WERI-Rb-1 (cell line): ENCODE results near the gene TMPRSS13.

ENCODE experiments used
- DNase-seq: peaks from one replicate; pipeline ENCODE4 v3.0.0-alpha.2; 2020
- H3K27ac ChIP-seq: fragments of 250-450 bp; sonication (Bioruptor Pico); 2 replicates; pipeline ENCODE4 v1.5.1; 2020; ENCODE audit warnings: mild to moderate bottlenecking, moderate library complexity
- H3K27me3 ChIP-seq: fragments of 250-450 bp; sonication (Bioruptor Pico); 2 replicates; pipeline ENCODE4 v1.5.1; 2021; ENCODE audit warnings: mild to moderate bottlenecking, low read depth, moderate library complexity; ENCODE audit not compliant: insufficient read depth, severe bottlenecking
- H3K36me3 ChIP-seq: fragments of 250-450 bp; sonication (Bioruptor Pico); 2 replicates; pipeline ENCODE4 v1.5.1; 2020; ENCODE audit warnings: mild to moderate bottlenecking, moderate library complexity
- H3K4me3 ChIP-seq: 2 replicates; pipeline ENCODE4 v1.5.1; 2011; ENCODE audit warnings: low read depth, mild to moderate bottlenecking, control low read depth, low read length
- H3K9me3 ChIP-seq: fragments of 250-450 bp; sonication (Bioruptor Pico); 2 replicates; pipeline ENCODE4 v1.5.1; 2021; ENCODE audit warnings: mild to moderate bottlenecking, moderate library complexity; ENCODE audit not compliant: severe bottlenecking
- CTCF ChIP-seq: IDR thresholded peaks from 2 replicates; pipeline ENCODE4 v1.5.1; 2011; ENCODE audit warnings: low read depth, mild to moderate bottlenecking, control low read depth, inconsistent platforms, low read length

The TMPRSS13 gene

GRCh38 chr11:117883063-117883462 is 46.1 kb downstream of the TMPRSS13 start:
- Histone ChIP-seq H3K27ac (peak overlapping the region; percentile 37), H3K4me3 (peak overlapping the region; percentile 36; the same call in 1 of the 2 replicates), H3K27me3 (no peaks in the 10 kb centered on the region), H3K36me3 (no peaks in the 10 kb centered on the region), H3K9me3 (no peaks in the 10 kb centered on the region)
- no peak for DNase-seq
- no peak for TF ChIP-seq CTCF

DNA sequence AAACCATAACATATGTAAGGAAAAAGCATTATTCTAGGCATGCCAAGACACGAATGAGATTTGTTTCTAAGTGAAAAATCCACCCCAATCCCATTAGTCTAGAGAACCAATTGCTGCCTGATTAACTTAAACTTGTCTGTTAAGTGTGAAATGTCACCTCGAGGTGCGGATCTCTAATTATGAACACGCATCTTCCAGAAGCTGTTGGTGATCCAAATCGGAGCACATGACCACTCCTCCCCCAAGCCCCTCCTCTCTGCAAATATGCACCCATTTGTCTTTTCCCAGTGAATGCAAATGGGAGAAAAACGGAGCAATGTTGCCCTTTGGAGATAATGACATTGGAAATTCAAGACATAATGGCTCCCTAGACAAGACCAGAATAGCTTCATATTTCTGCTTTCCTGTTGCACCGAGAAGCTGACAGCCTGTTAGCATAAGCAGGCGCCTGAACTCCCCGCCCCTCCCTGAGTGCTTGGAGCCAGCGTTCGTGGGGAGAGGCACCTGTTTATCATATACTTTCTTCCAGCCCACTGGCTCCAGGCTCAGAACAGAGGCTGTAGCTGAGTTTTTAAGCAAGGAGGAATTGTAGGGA is 46.8 kb downstream of the TMPRSS13 start:
- H3K27me3 ChIP-seq: no peaks in the 10 kb centered on the region

GRCh38 chr11:117881217-117881616 is 48.0 kb downstream of the TMPRSS13 start:
- Histone ChIP-seq H3K4me3 (no peak overlapping the region), H3K27me3 (no peaks in the 10 kb centered on the region), H3K36me3 (no peaks in the 10 kb centered on the region), H3K9me3 (no peaks in the 10 kb centered on the region), H3K27ac (no peak overlapping the region)
- no peak for TF ChIP-seq CTCF
- DNase-seq: no peak

More for the DNA sequence above, 46.8 kb downstream of the TMPRSS13 start:
- Histone ChIP-seq H3K27ac (peak overlapping the region; percentile 37), H3K36me3 (no peaks in the 10 kb centered on the region), H3K9me3 (no peaks in the 10 kb centered on the region), H3K4me3 (peak overlapping the region; percentile 36)
- peak; percentile 38 for DNase-seq
- no peak for TF ChIP-seq CTCF

DNA sequence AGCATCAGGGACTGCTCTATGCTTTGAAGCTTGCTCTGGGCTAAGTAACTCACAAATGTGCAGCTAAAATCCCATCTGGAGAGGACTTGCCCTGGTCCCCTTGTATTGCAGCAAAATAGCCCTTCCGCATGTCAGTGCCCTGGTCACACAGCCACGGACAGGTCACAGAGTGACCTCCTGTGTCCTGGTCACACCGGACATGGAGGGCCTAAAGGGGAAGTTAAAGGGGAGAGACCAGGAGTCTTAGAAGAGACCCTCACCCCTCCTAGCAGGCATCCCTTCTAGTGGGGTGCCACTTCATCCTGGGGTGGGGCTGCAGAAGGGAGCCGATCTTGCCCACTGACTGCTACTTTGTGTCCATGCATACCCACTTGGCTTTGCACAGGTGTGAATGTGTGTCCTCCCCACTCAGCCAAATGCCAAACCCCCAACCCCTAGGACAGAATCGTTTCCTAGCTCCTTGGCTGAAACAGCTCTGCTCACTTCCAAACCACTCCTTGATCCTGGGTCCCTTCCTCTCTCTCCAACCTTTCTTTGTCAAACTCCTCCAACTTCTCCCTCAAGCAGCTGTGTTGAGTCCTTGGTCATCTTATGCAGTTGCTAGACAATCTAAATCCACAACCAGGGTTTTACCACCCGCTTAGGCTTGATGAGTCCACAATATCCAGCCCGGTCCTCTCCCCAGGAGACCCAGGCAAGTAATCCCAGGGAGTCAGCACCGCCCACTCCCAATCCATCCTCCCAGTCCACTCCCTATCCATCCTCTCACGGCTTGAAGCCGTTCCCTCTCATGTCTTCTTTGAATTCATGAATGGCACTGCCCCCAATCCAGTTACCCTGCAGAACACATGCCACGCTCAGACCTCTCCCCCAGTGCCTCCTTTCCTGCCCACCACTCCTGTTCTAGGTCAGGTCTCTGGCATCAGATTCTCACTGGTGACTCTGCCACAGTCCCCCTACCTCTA is 49.4 kb downstream of the TMPRSS13 start:
- H3K27me3 ChIP-seq: no peaks in the 10 kb centered on the region
- no peak overlapping the region for H3K4me3 ChIP-seq
- peak; percentile 61 for DNase-seq
- TF ChIP-seq CTCF: no peak
- H3K9me3 ChIP-seq: no peaks in the 10 kb centered on the region
- H3K27ac ChIP-seq: no peak overlapping the region
- no peaks in the 10 kb centered on the region for H3K36me3 ChIP-seq

DNA sequence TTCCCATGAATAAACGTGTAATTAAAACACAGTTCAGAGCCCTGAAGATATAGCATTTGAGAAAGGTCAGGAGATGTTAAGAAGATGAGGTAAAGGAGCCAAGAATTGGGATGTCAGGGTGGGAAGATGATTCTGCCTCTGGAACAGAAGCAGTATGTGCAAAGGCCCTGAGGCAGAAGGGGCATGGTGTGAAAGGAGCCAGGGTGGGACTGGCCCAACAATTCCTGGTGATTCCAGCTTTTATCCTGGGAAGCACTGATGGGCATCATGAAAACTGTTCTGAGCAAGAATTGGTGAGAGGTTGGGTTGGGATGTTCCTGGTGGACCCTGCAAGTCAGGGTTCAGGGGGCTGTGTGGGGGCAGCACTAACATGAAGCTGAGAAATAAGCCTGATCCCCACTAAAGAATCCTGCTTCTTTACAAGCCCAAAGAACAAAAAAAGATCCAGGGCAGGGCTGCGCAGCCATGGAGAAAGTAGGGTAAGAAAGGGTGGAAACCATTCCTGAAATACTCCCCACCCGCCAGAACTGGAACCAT is 50.2 kb downstream of the TMPRSS13 start:
- Histone ChIP-seq H3K27ac (no peak overlapping the region), H3K9me3 (no peaks in the 10 kb centered on the region), H3K4me3 (no peak overlapping the region), H3K36me3 (no peaks in the 10 kb centered on the region), H3K27me3 (no peaks in the 10 kb centered on the region)
- no peak for TF ChIP-seq CTCF
- no peak for DNase-seq
